GM18505 (cell line): ENCODE measurements around the gene ADAMTS2.

Source experiments
- ATAC-seq: cut with Tn5 transposase; IDR thresholded peaks from one replicate; pipeline ENCODE4 v1.9.1; 2021; ENCODE audit not compliant: unreplicated experiment
- POLR2A ChIP-seq: IDR thresholded peaks from 4 replicates; pipeline ENCODE4 v1.6.1; 2011; ENCODE audit warnings: borderline replicate concordance; ENCODE audit not compliant: insufficient read depth, insufficient read length; ENCODE audit errors: extremely low read depth

Gene ADAMTS2

DNA sequence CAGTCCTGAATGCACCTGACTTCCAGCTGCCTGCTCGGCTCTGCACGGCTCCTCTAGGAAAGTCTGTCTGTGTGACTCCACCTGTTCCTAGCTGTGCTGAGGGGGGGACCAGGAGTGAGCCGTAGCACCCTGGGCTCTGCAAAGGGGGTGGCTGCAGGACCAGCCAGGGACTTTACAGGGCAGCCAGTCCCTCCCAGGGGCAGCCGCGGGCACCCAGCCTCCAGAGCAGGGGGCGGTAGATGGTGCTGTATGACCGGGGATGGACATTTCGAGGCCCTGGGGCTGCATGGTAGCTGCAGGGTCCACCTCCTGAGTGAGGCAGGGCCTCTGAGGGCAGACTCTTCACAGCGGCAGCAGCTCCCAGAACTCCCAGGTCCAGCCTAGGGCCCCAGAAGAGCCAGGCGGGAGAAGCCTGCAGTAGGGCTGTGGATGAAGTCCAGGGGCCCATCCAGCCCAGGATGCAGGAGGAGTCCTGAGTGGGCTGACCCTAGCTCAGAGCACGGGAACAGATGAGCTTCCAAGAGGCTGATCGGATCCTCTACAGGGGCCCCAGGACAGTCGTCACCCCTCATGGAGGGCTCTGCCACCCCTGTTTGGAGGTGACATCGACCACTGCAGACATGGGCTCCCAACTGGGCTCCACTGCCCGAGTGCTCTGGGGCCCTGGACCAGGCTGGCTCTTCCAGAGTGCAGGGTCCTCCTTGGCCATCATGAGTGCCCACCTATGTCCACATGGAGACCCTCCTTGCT is 179.7 kb downstream of the ADAMTS2 start:
- TF ChIP-seq POLR2A, result no peak
- ATAC-seq, result no peak

DNA sequence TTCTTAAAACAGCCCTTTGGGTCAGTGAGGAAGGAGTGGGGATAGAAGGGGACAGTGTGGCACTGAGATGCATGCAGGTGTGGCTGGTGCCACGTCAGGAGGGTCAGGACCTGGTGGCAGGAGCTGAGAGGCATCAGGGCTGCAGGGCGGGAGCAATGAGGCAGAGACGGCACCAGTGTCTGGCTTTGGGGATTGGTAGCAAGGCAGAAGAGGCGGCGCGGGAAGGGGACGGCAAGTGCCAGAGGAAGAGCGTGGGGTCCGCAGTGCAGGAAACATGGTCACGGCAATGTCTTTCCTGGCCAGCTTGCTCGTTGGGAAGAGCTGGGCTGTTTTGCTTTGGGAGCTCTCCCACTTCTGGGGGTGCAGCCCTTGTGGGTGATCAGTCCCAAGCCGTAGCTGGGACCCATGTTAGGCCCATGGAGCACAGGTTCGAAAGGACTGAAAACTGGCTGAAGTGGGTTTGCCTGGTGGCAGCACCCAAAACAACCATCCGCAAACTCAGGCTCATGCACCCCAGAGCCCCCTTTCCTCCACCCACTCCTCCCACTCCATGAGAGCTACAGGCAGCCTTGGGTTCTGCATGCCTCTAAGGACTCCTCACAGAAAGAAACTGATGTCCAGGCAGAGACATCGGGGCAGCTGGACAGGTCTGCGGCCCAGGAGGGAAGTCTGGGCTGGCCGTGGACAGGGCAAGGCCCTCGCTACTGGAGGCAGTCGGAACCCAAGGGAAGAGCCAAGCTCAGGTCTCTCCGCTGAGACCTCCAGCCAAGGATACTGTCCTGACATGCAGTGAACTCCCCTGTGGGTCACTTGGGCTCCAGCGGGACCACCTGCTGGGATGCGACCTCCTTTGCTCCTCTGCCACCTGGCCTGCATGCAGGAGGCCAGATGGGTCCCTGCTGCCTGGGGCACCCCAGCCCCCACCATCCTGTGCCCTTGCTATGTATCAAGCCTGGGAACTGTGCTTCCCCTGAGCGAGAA is 180.6 kb downstream of the ADAMTS2 start:
- no peak for TF ChIP-seq POLR2A
- ATAC-seq, result no peak

DNA sequence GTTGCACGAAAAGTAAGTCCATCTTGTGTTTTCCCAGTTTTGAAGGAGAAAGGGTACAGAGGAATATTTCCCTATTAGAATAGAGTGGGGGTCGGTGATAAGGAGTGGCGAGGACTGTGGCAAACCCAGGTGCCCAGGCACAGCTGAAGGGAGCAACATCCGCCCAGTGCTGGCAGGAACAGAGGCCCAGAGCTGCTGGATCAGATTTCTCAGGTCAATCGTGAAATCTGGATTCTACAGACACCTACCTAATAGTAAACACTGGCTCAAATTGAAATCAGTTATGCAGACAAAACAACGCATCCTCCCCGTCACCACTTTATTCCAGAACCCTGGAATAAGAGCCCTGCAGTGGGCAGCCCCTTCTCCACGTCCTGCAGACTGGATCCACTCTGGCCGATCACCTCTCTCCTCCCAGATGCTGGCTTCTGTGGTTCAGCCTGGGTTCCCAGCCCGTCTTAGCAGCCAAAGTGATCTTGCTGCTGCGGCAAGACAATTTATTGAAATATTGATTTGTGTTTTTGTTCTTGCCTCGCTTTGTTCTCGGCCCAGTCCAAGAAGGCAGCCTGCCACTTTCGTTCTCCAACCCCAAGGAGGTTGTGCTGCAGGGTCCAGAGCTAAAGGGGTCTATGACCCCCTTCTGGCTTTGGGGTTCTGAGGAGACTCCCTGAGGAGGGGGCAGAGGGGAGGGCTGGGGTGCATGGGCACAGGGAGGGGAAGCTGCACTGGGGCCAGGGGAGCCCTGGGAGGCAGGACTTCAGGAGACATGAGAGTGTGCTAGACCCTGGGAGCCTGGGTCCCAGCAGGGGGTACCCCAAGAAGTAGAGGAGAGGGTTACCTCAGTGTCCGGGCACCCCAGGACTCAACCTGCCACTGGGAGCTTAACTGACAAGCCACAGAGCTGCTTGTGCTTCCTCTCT is 181.8 kb downstream of the ADAMTS2 start:
- ATAC-seq, result no peak

DNA sequence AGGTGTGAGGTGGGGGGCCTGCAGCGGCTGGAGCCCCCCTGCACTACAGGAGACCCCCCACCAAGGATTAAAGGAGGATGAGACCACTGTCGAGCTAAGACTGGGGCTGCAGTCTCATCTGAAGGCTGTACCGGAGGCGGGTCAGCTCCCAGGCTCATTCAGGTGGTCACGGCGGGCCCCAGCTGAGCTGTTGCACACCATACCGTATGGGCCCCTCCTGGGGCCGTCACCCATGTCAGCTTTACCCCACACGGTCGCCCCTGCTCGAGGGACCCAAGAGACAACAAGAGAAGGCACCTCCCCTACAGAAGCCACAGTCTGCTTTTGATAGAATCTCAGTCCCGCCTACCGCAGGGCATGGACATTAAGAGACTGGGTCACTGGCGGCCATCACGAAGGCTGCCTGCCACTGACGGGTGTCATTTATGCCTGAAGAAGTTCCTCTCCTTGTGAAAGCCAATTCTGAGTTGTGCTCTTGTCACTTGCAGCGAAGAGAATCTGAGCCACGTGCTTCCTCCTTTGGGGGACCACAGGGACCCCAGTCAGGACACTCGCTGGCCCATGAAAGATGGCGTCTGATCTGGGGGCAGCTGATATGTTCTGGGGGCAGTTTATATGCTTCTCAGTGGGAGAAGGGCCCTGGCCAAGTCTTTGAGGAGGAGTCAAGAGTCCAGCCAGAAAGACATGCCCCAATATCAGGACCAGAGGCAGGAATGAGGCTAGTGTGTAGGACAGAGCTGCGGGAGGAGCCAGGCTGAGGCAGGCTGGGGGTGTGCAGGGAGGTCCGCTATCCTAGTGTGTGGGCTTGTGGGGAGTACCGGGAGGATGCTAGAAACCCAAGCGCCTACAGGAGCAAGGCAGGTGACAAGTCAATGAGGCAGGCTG is 182.7 kb downstream of the ADAMTS2 start:
- TF ChIP-seq POLR2A, result no peak
- ATAC-seq, result no peak

More for the DNA sequence above, 181.8 kb downstream of the ADAMTS2 start:
- no peak for TF ChIP-seq POLR2A

DNA sequence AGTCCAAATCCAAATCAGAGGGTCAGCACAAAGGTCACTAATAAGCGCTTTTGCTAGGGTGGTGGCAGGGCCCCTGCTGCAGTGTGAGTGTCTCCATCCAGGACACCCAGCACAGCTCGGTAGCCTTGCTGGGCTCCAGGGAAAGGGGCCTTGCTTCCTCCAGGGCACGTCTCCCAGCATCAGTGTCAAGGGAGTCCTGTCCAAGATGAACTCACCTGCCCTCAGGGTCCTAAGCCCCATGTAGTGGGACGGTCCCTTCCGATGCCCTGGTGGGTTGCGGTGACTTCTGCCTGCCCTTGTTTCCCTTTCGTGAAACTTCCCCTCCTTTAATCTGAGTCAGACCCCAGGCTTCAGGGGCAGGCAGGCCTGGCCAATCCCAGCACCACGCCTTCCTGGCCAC is 183.4 kb downstream of the ADAMTS2 start:
- no peak for ATAC-seq
- no peak for TF ChIP-seq POLR2A

DNA sequence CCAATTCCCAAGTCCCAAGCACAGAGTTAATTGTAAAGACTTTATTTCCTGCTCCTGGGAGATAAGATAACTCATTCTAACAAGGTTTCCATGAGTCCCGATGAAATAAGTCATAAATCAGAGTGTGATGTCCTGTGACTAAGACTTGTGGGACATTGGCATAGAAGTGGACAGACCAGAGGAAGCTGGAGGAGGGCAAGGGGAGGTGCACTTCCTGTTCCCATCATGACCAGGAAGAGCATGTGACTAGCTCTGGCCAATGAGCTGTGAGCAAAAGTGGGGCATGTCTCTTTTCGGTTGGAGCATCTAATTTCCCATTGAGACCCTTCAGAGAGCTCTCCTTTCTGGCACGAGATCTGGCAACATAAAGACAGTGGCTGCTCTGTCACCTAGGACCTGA is 184.7 kb downstream of the ADAMTS2 start:
- no peak for ATAC-seq
- TF ChIP-seq POLR2A, result no peak

DNA sequence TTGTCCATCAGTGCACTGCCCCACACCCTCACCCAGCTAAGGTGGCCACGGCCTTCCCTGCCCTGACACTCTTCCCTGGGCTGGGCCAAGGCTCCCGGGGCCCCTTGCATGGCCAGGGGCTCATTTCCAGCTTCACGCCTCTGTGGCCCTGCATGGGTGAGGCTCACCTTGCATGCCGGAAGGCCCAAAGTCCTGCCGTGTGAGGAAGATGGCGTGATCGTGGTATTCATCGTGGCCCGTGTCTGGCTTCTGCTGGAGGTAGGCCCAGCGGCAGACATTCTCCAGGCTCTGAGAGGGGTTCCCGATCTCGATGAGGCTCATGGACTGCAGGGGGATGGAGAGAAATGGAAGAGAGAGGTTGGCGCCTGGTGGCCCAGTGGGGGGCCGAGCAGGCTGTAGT is 186.7 kb downstream of the ADAMTS2 start:
- TF ChIP-seq POLR2A, result no peak
- ATAC-seq, result no peak

DNA sequence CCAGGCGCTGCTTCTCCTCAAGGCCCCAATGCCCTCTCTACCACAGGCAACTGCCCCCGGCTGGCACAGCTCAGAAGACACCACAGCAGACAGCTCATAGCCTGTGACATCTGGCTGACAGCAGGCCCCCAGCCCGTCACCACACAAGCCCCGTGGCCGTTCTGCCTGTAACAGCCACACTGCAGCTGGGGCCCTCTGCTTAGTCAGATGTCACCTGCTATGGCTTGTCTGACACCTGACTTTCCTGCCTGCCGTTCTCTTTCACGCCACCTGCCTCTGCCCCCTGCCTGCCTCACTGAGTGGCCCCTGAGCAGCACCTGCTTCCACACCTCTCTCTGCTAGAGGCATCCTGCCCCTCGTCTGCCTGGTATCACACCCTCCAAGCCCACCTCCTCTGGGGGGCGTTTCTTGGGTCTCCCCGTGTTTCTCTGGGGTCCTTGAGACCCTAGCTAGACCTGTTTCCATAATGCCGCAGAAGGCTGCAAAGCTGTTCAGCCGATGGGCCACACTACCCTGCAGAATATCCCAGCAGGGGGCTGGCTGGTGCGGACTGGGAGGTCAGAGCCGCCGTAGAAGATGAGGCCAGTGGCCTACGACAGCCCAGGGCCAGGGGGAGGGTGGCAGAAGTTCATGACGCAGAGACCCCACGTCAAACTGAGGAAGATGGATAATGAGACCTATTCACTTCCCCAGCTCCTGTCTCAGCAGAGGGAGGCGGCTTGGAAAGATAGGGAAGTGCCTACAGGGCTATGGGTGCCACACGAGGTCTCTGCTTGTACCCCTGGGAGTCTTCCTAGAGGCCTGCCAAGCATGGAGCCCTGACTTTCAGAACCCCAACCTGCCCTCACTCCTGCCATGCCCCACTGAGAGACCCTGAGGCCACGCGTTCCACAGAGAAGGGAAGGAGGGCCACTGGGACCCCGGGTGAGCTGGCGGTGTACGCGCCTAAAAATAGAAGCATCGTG is 190.0 kb downstream of the ADAMTS2 start:
- ATAC-seq, result no peak
- TF ChIP-seq POLR2A, result no peak

DNA sequence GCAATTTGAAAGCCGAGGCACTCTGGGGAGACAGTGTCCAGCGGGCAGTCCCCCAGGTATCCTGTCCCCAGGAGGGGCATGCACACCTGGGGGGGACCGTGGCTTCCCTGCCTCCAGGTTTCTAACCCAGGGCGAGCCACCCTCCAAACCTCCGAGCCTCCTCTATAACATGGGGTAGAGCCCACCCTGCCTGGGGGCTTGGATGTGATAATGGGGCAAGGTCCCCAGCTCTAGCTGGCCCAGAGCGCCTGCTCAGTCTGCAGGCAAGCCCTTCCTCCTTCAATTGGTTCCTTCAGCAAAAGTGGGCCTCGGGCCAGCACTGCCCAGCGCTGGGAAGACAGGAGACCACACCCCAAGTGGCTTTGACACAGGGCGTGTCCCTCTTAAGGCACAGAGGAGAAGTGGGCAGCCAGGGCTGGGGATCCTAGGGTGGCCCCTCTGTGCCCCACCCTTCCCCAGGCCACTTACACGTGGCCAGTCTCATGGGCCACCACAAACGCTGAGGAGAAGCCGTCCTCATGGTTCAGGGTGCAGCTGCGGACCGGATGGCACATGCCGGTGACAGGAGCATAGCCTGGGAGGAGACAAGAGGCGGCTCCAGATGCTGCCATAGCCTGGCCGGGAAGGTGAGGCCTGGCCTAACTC is 190.8 kb downstream of the ADAMTS2 start:
- ATAC-seq, result no peak
- TF ChIP-seq POLR2A, result no peak

DNA sequence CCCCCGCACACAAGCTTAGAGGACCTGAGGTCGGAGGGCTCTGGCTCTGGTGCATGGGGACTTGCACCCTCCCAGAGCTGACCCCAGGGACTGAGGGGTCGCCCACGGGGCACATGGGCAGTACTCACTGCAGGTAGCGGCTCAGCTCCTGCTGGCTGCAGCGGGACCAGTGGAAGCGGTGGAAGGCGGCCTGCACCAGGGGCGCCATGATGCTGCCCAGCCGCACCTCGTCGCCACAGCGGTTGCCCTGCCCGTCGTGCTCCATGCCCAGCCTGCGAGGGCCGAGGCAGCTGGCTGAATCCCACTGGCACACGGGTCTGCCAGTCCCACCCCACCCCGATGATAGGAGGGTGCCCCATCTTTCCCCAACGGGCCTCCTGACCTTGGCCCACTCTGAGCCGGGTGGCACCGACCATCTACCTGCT is 191.3 kb downstream of the ADAMTS2 start:
- no peak for TF ChIP-seq POLR2A
- ATAC-seq, result no peak
